GM21381 (cell line): ENCODE data around the gene OR5D18.
"Not testable (repeated sequence)": the region's sequence is repeated elsewhere in the genome, so short reads cannot be mapped to it uniquely, and the experiment has no call there.

Experiments used
- ATAC-seq: cut with Tn5 transposase; IDR thresholded peaks from one replicate; pipeline ENCODE4 v1.9.1; 2021; ENCODE audit warnings: mild to moderate bottlenecking, moderate library complexity; ENCODE audit not compliant: unreplicated experiment

Gene OR5D18

GRCh38 chr11:55819330-55819729, at the start of gene OR5D18:
TSS of gene OR5D18 (plus strand) at chr11:55819630. CDS start at chr11:55819630, 0 bp downstream.
- no peak for ATAC-seq

GRCh38 chr11:55773138-55773537, 46.3 kb upstream of the OR5D18 start, which contains the start of gene OR5D13:
TSS of gene OR5D13 (plus strand) at chr11:55773438. CDS start at chr11:55773438, 0 bp downstream.
- no peak for ATAC-seq

GRCh38 chr11:55791606-55792005, 27.8 kb upstream of the OR5D18 start:
- ATAC-seq: no peak

- no peak for ATAC-seq
Measured at GRCh38 chr11:55793321-55793720, 26.1 kb upstream of the OR5D18 start.

GRCh38 chr11:55795256-55795655, 24.2 kb upstream of the OR5D18 start, which contains the start of gene OR5D14:
TSS of gene OR5D14 (plus strand) at chr11:55795556. CDS start at chr11:55795556, 0 bp downstream.
- ATAC-seq: no peak

GRCh38 chr11:55806248-55806647, 13.2 kb upstream of the OR5D18 start:
- ATAC-seq: no peak

GRCh38 chr11:55811067-55811466, 8.4 kb upstream of the OR5D18 start, which contains the start of gene OR5L1:
TSS of gene OR5L1 (plus strand) at chr11:55811367. CDS start at chr11:55811467, 100 bp downstream.
- no peak for ATAC-seq

- ATAC-seq: no peak
Measured at GRCh38 chr11:55826919-55827318, 7.5 kb downstream of the OR5D18 start, which contains the start of gene OR5L2. TSS of gene OR5L2 (plus strand) at chr11:55827219. CDS start at chr11:55827219, 0 bp downstream.

- ATAC-seq: no peak
Measured at GRCh38 chr11:55838452-55838851, 19.0 kb downstream of the OR5D18 start, which contains the start of gene OR5D16. TSS of gene OR5D16 (plus strand) at chr11:55838752. CDS start at chr11:55838752, 0 bp downstream.

- ATAC-seq: no peak
Measured at GRCh38 chr11:55847453-55847852, 28.0 kb downstream of the OR5D18 start.

- ATAC-seq: no peak
Measured at GRCh38 chr11:55849037-55849436, 29.6 kb downstream of the OR5D18 start.

GRCh38 chr11:55852141-55852540, 32.7 kb downstream of the OR5D18 start:
- no peak for ATAC-seq

GRCh38 chr11:55854704-55855103, 35.3 kb downstream of the OR5D18 start:
- no peak for ATAC-seq

- not testable (repeated sequence) for ATAC-seq
Measured at GRCh38 chr11:55867354-55867753, 47.9 kb downstream of the OR5D18 start.
